Endothelial cell of umbilical vein (primary cell): ENCODE results near the gene HDAC4. TPM values are rescaled to one million over a fixed set of nuclear protein-coding genes. Genes with fewer than 3 reads are reported as not detected.

ENCODE experiments used
- BruUV-seq: library from RNA; stranded (reverse); fragments of 400-500 nt; replicated peaks from 2 replicates; lab custom pipeline; 2021; lab: Mats Ljungman, UMichigan
- CTCF ChIA-PET: fragments of 300-600, 350-600 bp; sonication (Branson Sonifier 250); formaldehyde crosslinking; loops from one replicate; lab custom pipeline; 2021; ENCODE audit warnings: antibody characterized with exemption, inconsistent platforms; lab: Charles Lee
- POLR2A ChIA-PET: fragments of 300-600, 350-600 bp; sonication (Branson Sonifier 250); formaldehyde crosslinking; loops from one replicate; lab custom pipeline; 2021; ENCODE audit warnings: antibody characterized with exemption, inconsistent platforms; lab: Charles Lee
- DNase-seq: peaks from one replicate; pipeline ENCODE4 v3.0.0-alpha.2; 2011; ENCODE audit warnings: low read depth, low spot score
- FAIRE-seq: peaks from 2 replicates; lab custom pipeline; 2011; peaks lifted over from hg19 to GRCh38; lab: Jason Lieb, UNC
- H2AFZ ChIP-seq: 2 replicates; pipeline ENCODE4 v1.6.0; 2012; ENCODE audit warnings: low read depth, low read length, control low read depth, inconsistent platforms
- H3K27ac ChIP-seq: 2 replicates; pipeline ENCODE4 v1.5.1; 2011; ENCODE audit warnings: low read depth, mild to moderate bottlenecking, control low read depth, low read length, moderate library complexity; ENCODE audit not compliant: insufficient read depth
- H3K27me3 ChIP-seq, 2 experiments: 2 replicates each; pipeline versions ENCODE4 v1.6.0 to v1.6.1; 2011; ENCODE audit warnings: low read length in 2 of 2, mixed read lengths in 1 of 2; ENCODE audit not compliant: control insufficient read depth in 2 of 2, insufficient read depth in 2 of 2
- H3K36me3 ChIP-seq, 2 experiments: 2 replicates in 1 of 2; 3 replicates in 1 of 2; pipeline ENCODE4 v1.5.1; 2011; ENCODE audit warnings: low read length in 2 of 2, mild to moderate bottlenecking in 1 of 2, moderate library complexity in 1 of 2; ENCODE audit not compliant: control insufficient read depth in 2 of 2, insufficient read depth in 2 of 2; ENCODE audit errors: extremely low read depth in 1 of 2
- H3K4me1 ChIP-seq: 3 replicates; pipeline ENCODE4 v1.5.1; 2011; ENCODE audit warnings: mild to moderate bottlenecking, low read length; ENCODE audit not compliant: control insufficient read depth, insufficient read depth; ENCODE audit errors: extremely low read depth
- H3K4me2 ChIP-seq: 2 replicates; pipeline ENCODE4 v1.6.1; 2011; ENCODE audit warnings: low read length, control low read depth, mixed read lengths; ENCODE audit not compliant: insufficient read depth
- H3K4me3 ChIP-seq, 3 experiments: fragments of 200-600 bp in 1 of 3; sonication (generic), shearing (Covaris generic) in 1 of 3; replicated peaks in 1 of 3; 2 replicates each; pipeline ENCODE4 v1.5.1; 2011 to 2016; ENCODE audit warnings: control low read depth in 3 of 3, low read length in 3 of 3, mild to moderate bottlenecking in 2 of 3, inconsistent platforms in 1 of 3, low read depth in 1 of 3, moderate library complexity in 1 of 3; ENCODE audit not compliant: insufficient read depth in 1 of 3
- H3K79me2 ChIP-seq: 2 replicates; pipeline ENCODE4 v1.6.0; 2012; ENCODE audit warnings: low read length, inconsistent platforms; ENCODE audit not compliant: control insufficient read depth, insufficient read depth
- H3K9ac ChIP-seq: replicated peaks from 2 replicates; pipeline ENCODE3; 2011; ENCODE audit warnings: low read length, control low read depth; ENCODE audit not compliant: insufficient read depth; ENCODE audit errors: extremely low read depth
- H3K9me1 ChIP-seq: replicated peaks from 3 replicates; pipeline ENCODE4 v1.6.0; 2011; ENCODE audit warnings: mild to moderate bottlenecking, low read length; ENCODE audit not compliant: control insufficient read depth, insufficient read depth; ENCODE audit errors: extremely low read depth
- H3K9me3 ChIP-seq: replicated peaks from 2 replicates; pipeline ENCODE4 v1.5.1; 2012; ENCODE audit warnings: low read length, inconsistent platforms; ENCODE audit not compliant: control insufficient read depth, insufficient read depth
- H4K20me1 ChIP-seq: replicated peaks from 2 replicates; pipeline ENCODE3; 2011; ENCODE audit warnings: mild to moderate bottlenecking, low read length; ENCODE audit not compliant: control insufficient read depth, insufficient read depth; ENCODE audit errors: extremely low read depth
- CTCF ChIP-seq, 2 donors: IDR thresholded peaks; 1 replicate in 1 of 2; 2 replicates in 1 of 2; pipeline ENCODE4 v1.5.1; 2011; ENCODE audit warnings: low read length in 2 of 2, mild to moderate bottlenecking in 2 of 2, moderate library complexity in 2 of 2, control low read depth in 1 of 2, inconsistent platforms in 1 of 2, low read depth in 1 of 2; ENCODE audit not compliant: insufficient read depth in 1 of 2; ENCODE audit errors: extremely low read depth in 1 of 2
- EZH2 ChIP-seq: IDR thresholded peaks from 2 replicates; pipeline ENCODE4 v1.6.1; 2012; ENCODE audit warnings: borderline replicate concordance, low read depth, mild to moderate bottlenecking, moderate library complexity, low read length, inconsistent platforms; ENCODE audit not compliant: severe bottlenecking
- FOS ChIP-seq: IDR thresholded peaks from 2 replicates; pipeline ENCODE4 v1.6.1; 2011; ENCODE audit warnings: mild to moderate bottlenecking, low read length, moderate library complexity, borderline replicate concordance; ENCODE audit not compliant: insufficient read depth
- GATA2 ChIP-seq: IDR thresholded peaks from 2 replicates; pipeline ENCODE4 v1.7.0; 2011; ENCODE audit warnings: low read depth, mild to moderate bottlenecking, moderate library complexity, mixed read lengths, low read length; ENCODE audit not compliant: insufficient read length, insufficient read depth
- JUN ChIP-seq: IDR thresholded peaks from 2 replicates; pipeline ENCODE4 v1.6.1; 2011; ENCODE audit warnings: borderline replicate concordance, low read depth; ENCODE audit not compliant: insufficient read length, insufficient read depth
- MAX ChIP-seq: IDR thresholded peaks from 2 replicates; pipeline ENCODE4 v1.6.1; 2011; ENCODE audit not compliant: insufficient read depth, insufficient read length
- MYC ChIP-seq: IDR thresholded peaks from one replicate; pipeline ENCODE4 v1.6.1; 2011; ENCODE audit warnings: mild to moderate bottlenecking, low read depth, low read length
- POLR2A ChIP-seq: IDR thresholded peaks from 2 replicates; pipeline ENCODE4 v1.6.1; 2012; ENCODE audit warnings: low read depth, mild to moderate bottlenecking, control low read depth, low read length
- POLR2AphosphoS5 ChIP-seq: IDR thresholded peaks from 2 replicates; pipeline ENCODE4 v1.6.1; 2012; ENCODE audit warnings: low read depth, mild to moderate bottlenecking, control low read depth, low read length, moderate library complexity; ENCODE audit not compliant: insufficient read depth
- dilution Hi-C: fragments of 300-500 bp; cut with MboI; formaldehyde crosslinking; loops from one replicate; pipeline ENCODE4 v1.15.0; 2019; ENCODE audit warnings: low sequenced_read_pairs; ENCODE audit not compliant: extremely low pct_ligation_motif_present
- intact Hi-C: fragments of 100-400 bp; cut with micrococcal nuclease; formaldehyde crosslinking; loops from one replicate; pipeline ENCODE4 v1.10.0; 2022
- polyA plus RNA-seq, 4 experiments: library from polyadenylated mRNA; depleted of rRNA in 3 of 4; stranded (reverse) in 3 of 4; unstranded in 1 of 4; fragments of >200 nt; gene quantifications; 2 replicates each; pipeline versions ENCODE4 v1.2.1 to v1.2.3, GENCODE V29; 2011 to 2012; ENCODE audit warnings: missing spikeins in 1 of 4
- total RNA-seq: library from RNA; stranded (reverse); gene quantifications from 2 replicates; pipeline ENCODE4 v1.2.3, GENCODE V29; 2021

The HDAC4 gene
- total and polyA plus RNA-seq, 2 donors (not counting 3 experiments of a cell fraction or from before 2014, with no cell fraction given), result 13.4 to 33.0 TPM

GRCh38 chr2:239247401-239248245, 153.2 kb downstream of the HDAC4 start:
- Histone ChIP-seq H4K20me1 (no peaks in the 10 kb centered on the region), H3K4me2 (no peak overlapping the region), H2AFZ (no peak overlapping the region), H3K9me1 (no peaks in the 10 kb centered on the region), H3K36me3 (no peaks in the 10 kb centered on the region), H3K79me2 (no peaks in the 10 kb centered on the region), H3K27me3 (no peaks in the 10 kb centered on the region), H3K27ac (no peak overlapping the region), H3K9ac (no peak overlapping the region), H3K4me3 (no peak overlapping the region), H3K4me1 (peaks cover 7% of the 10 kb centered on the region), H3K9me3 (no peaks in the 10 kb centered on the region)
- intact Hi-C loops (no loop called here), dilution Hi-C loops (no loop called here)
- POLR2A ChIA-PET, result no interaction called here
- no peak for DNase-seq
- TF ChIP-seq MAX, result no peak
- TF ChIP-seq CTCF (IDR thresholded peaks at IDR 0.05; ENCODE audit: extremely low read depth in 1 of 2, insufficient read depth in 1 of 2, low read depth in 1 of 2, low read length in 2 of 2), result no peak
- CTCF ChIA-PET, result no interaction called here
- BruUV-seq, result no TSS peak
- FAIRE-seq, result no peak

GRCh38 chr2:239246723-239247122, 154.1 kb downstream of the HDAC4 start:
- TF ChIP-seq MAX (no peak), POLR2A (no peak), CTCF (IDR thresholded peaks at IDR 0.05; ENCODE audit: extremely low read depth in 1 of 2, insufficient read depth in 1 of 2, low read depth in 1 of 2, low read length in 2 of 2) (no peak), GATA2 (no peak), FOS (no peak), MYC (no peak), EZH2 (no peak), JUN (no peak), POLR2AphosphoS5 (no peak)
- ChIA-PET POLR2A (no interaction called here), CTCF (no interaction called here)
- DNase-seq (peak; percentile 6), FAIRE-seq (no peak)
- Histone ChIP-seq H3K79me2 (no peaks in the 10 kb centered on the region), H3K27ac (no peak overlapping the region), H3K4me1 (peaks cover 7% of the 10 kb centered on the region), H3K9me3 (no peaks in the 10 kb centered on the region), H3K9ac (no peak overlapping the region), H3K4me3 (no peak overlapping the region), H3K4me2 (no peak overlapping the region), H3K36me3 (no peaks in the 10 kb centered on the region), H3K9me1 (no peaks in the 10 kb centered on the region), H3K27me3 (no peaks in the 10 kb centered on the region), H2AFZ (no peak overlapping the region), H4K20me1 (no peaks in the 10 kb centered on the region)
- intact Hi-C loops (no loop called here), dilution Hi-C loops (no loop called here)
- BruUV-seq, result no TSS peak
